Measurements from ENCODE around the gene PPM1J.
"Not testable (repeated sequence)": the region's sequence is repeated elsewhere in the genome, so short reads cannot be mapped to it uniquely, and the experiment has no call there.

PPM1J gene

GRCh38 chr1:112715264-112716053, at the start of gene PPM1J:
TSS of gene PPM1J (minus strand) at chr1:112715332. CDS start at chr1:112715301, 31 bp downstream.
- peak; percentile 46 for DNase-seq

GRCh38 chr1:112762541-112763500, 47.7 kb upstream of the PPM1J start:
- DNase-seq: peak; percentile 9

- no peak for DNase-seq
Measured at GRCh38 chr1:112761714-112762480, 46.8 kb upstream of the PPM1J start.

- no peak for DNase-seq
Measured at GRCh38 chr1:112759228-112759627, 44.1 kb upstream of the PPM1J start.

GRCh38 chr1:112754116-112754628, 39.0 kb upstream of the PPM1J start:
- DNase-seq: no peak

- no peak for DNase-seq
Measured at GRCh38 chr1:112748396-112748795, 33.3 kb upstream of the PPM1J start.

GRCh38 chr1:112744009-112744578, 29.0 kb upstream of the PPM1J start:
- DNase-seq: no peak

GRCh38 chr1:112743174-112744008, 28.3 kb upstream of the PPM1J start:
- no peak for DNase-seq

GRCh38 chr1:112737573-112737972, 22.4 kb upstream of the PPM1J start:
- DNase-seq: no peak

GRCh38 chr1:112735752-112736151, 20.6 kb upstream of the PPM1J start:
- DNase-seq: no peak

- no peak for DNase-seq
Measured at GRCh38 chr1:112731451-112731850, 16.3 kb upstream of the PPM1J start.

- DNase-seq: no peak
Measured at GRCh38 chr1:112729909-112730308, 14.8 kb upstream of the PPM1J start.

- DNase-seq: not testable (repeated sequence)
Measured at GRCh38 chr1:112729011-112729410, 13.9 kb upstream of the PPM1J start.

- DNase-seq: not testable (repeated sequence)
Measured at GRCh38 chr1:112728306-112728971, 13.3 kb upstream of the PPM1J start.

- DNase-seq: no peak
Measured at GRCh38 chr1:112727716-112728115, 12.6 kb upstream of the PPM1J start.

- DNase-seq: not testable (repeated sequence)
Measured at GRCh38 chr1:112724240-112724639, 9.1 kb upstream of the PPM1J start.

GRCh38 chr1:112723511-112723839, 8.3 kb upstream of the PPM1J start:
- DNase-seq: no peak

- no peak for DNase-seq
Measured at GRCh38 chr1:112722601-112723510, 7.7 kb upstream of the PPM1J start.

- DNase-seq: no peak
Measured at GRCh38 chr1:112721966-112722524, 6.9 kb upstream of the PPM1J start.
